D721Med (cell line): ENCODE results near the gene HNRNPA2B1.

ENCODE experiments used
- DNase-seq: peaks from one replicate; pipeline ENCODE4 v3.0.0; 2011; ENCODE audit warnings: low spot score; ENCODE audit not compliant: insufficient read length
- FAIRE-seq: peaks from 2 replicates; lab custom pipeline; 2011; peaks lifted over from hg19 to GRCh38; lab: Jason Lieb, UNC
- CTCF ChIP-seq: IDR thresholded peaks from 2 replicates; pipeline ENCODE4 v1.5.1; 2012; ENCODE audit warnings: mild to moderate bottlenecking, control low read depth; ENCODE audit not compliant: insufficient read depth; ENCODE audit errors: missing control alignments

HNRNPA2B1 gene

GRCh38 chr7:26227987-26228386 lies 27.4 kb upstream of the HNRNPA2B1 start:
- DNase-seq (no peak), FAIRE-seq (no peak)
- no peak for TF ChIP-seq CTCF

GRCh38 chr7:26224359-26224758 lies 23.8 kb upstream of the HNRNPA2B1 start:
- TF ChIP-seq CTCF, result no peak
- FAIRE-seq (no peak), DNase-seq (no peak)

GRCh38 chr7:26216049-26216448 lies 15.5 kb upstream of the HNRNPA2B1 start:
- no peak for FAIRE-seq
- TF ChIP-seq CTCF, result no peak
- no peak for DNase-seq

- FAIRE-seq (no peak), DNase-seq (no peak)
- no peak for TF ChIP-seq CTCF
Measured at GRCh38 chr7:26213807-26214515, 13.4 kb upstream of the HNRNPA2B1 start.

- FAIRE-seq, result peak; percentile 81
- TF ChIP-seq CTCF, result no peak
- DNase-seq, result no peak
Measured at GRCh38 chr7:26212921-26213718, 12.6 kb upstream of the HNRNPA2B1 start.

GRCh38 chr7:26208040-26208439 lies 7.5 kb upstream of the HNRNPA2B1 start:
- no peak for DNase-seq
- FAIRE-seq, result no peak
- TF ChIP-seq CTCF, result no peak

GRCh38 chr7:26203016-26203415 lies 2.5 kb upstream of the HNRNPA2B1 start:
- no peak for FAIRE-seq
- no peak for DNase-seq
- no peak for TF ChIP-seq CTCF
